SK-N-SH treated with all-trans-retinoic acid at 6 μM for 48 hours (cell line): ENCODE measurements around the gene B3GALT6.

ENCODE experiments used
- ATAC-seq: fragments of 200-7000 bp; cut with Tn5 transposase; 3 replicates; pipeline ENCODE4 v1.9.1; 2020; ENCODE audit warnings: mild to moderate bottlenecking, moderate library complexity
- ARNTL ChIP-seq: fragments of 450-650 bp; formaldehyde crosslinking; IDR thresholded peaks from 2 replicates; pipeline ENCODE4 v1.5.0; 2020; ENCODE audit warnings: low read depth, mild to moderate bottlenecking, moderate library complexity, borderline replicate concordance
- CSDC2 ChIP-seq: fragments of 250-450 bp; sonication (Bioruptor Pico); IDR thresholded peaks from 2 replicates; pipeline ENCODE4 v1.5.0; 2020; ENCODE audit warnings: mild to moderate bottlenecking, moderate library complexity
- ESRRG ChIP-seq: fragments of 250-450 bp; sonication (Bioruptor Pico); IDR thresholded peaks from 2 replicates; pipeline ENCODE4 v1.6.1; 2021; ENCODE audit warnings: mild to moderate bottlenecking
- GLIS3 ChIP-seq: fragments of 250-450 bp; sonication (Bioruptor Pico); IDR thresholded peaks from 2 replicates; pipeline ENCODE4 v1.5.0; 2020; ENCODE audit warnings: mild to moderate bottlenecking, moderate library complexity
- ISL1 ChIP-seq: fragments of 250-450 bp; sonication (Bioruptor Pico); IDR thresholded peaks from 2 replicates; pipeline ENCODE4 v2.1.2; 2022; ENCODE audit warnings: mild to moderate bottlenecking, moderate library complexity
- OSR1 ChIP-seq: fragments of 250-450 bp; sonication (Bioruptor Pico); IDR thresholded peaks from 2 replicates; pipeline ENCODE4 v1.8.0; 2022; ENCODE audit warnings: moderate library complexity, mild to moderate bottlenecking, inconsistent platforms
- PPARA ChIP-seq: fragments of 250-450 bp; sonication (Bioruptor Pico); IDR thresholded peaks from 2 replicates; pipeline ENCODE4 v1.5.0; 2020; ENCODE audit warnings: mild to moderate bottlenecking, borderline replicate concordance
- RARB ChIP-seq: fragments of 250-450 bp; sonication (Bioruptor Pico); IDR thresholded peaks from 2 replicates; pipeline ENCODE4 v1.8.0; 2021; ENCODE audit warnings: mild to moderate bottlenecking, moderate library complexity
- SNAI2 ChIP-seq: fragments of 250-450 bp; sonication (Bioruptor Pico); IDR thresholded peaks from 2 replicates; pipeline ENCODE4 v1.5.0; 2020; ENCODE audit warnings: mild to moderate bottlenecking, moderate library complexity
- TCF4 ChIP-seq: fragments of 250-450 bp; sonication (Bioruptor Pico); IDR thresholded peaks from 2 replicates; pipeline ENCODE4 v1.8.0; 2021; ENCODE audit warnings: mild to moderate bottlenecking, moderate library complexity, borderline replicate concordance
- ZC3H10 ChIP-seq: fragments of 250-450 bp; sonication (Bioruptor Pico); IDR thresholded peaks from 2 replicates; pipeline ENCODE4 v1.5.1; 2021; ENCODE audit warnings: mild to moderate bottlenecking, moderate library complexity
- ZFP30 ChIP-seq: fragments of 450-650 bp; formaldehyde crosslinking; IDR thresholded peaks from 2 replicates; pipeline ENCODE4 v1.5.0; 2022; ENCODE audit warnings: mild to moderate bottlenecking, moderate library complexity
- ZNF565 ChIP-seq: fragments of 450-650 bp; formaldehyde crosslinking; conservative IDR thresholded peaks from 2 replicates; pipeline ENCODE4 v1.5.0; 2020; ENCODE audit warnings: low read depth, mild to moderate bottlenecking, moderate library complexity
- ZNF70 ChIP-seq: fragments of 450-650 bp; formaldehyde crosslinking; IDR thresholded peaks from 2 replicates; pipeline ENCODE4 v1.5.0; 2020; ENCODE audit warnings: mild to moderate bottlenecking, moderate library complexity
- TF ChIP-seq, protein P1 (sequence below): fragments of 250-450 bp; sonication (Bioruptor Pico); IDR thresholded peaks from 2 replicates; pipeline ENCODE4 v1.8.0; 2021; ENCODE audit warnings: low read depth, mild to moderate bottlenecking, moderate library complexity, borderline replicate concordance
- TF ChIP-seq, protein P2 (sequence below): fragments of 250-450 bp; sonication (Bioruptor Pico); IDR thresholded peaks from 2 replicates; pipeline ENCODE4 v1.5.0; 2020; ENCODE audit warnings: mild to moderate bottlenecking, moderate library complexity
- TF ChIP-seq, protein P3 (sequence below): fragments of 250-450 bp; sonication (Bioruptor Pico); IDR thresholded peaks from 2 replicates; pipeline ENCODE4 v1.5.1; 2020; ENCODE audit warnings: low read depth, mild to moderate bottlenecking, moderate library complexity
- TF ChIP-seq, protein P4 (sequence below): fragments of 250-450 bp; sonication (Bioruptor Pico); IDR thresholded peaks from 2 replicates; pipeline ENCODE4 v1.5.1; 2021; ENCODE audit warnings: mild to moderate bottlenecking, moderate library complexity
- TF ChIP-seq, protein P5 (sequence below): fragments of 250-450 bp; sonication (Bioruptor Pico); IDR thresholded peaks from 2 replicates; pipeline ENCODE4 v1.8.0; 2020; ENCODE audit warnings: mild to moderate bottlenecking, moderate library complexity, borderline replicate concordance

B3GALT6 gene

DNA sequence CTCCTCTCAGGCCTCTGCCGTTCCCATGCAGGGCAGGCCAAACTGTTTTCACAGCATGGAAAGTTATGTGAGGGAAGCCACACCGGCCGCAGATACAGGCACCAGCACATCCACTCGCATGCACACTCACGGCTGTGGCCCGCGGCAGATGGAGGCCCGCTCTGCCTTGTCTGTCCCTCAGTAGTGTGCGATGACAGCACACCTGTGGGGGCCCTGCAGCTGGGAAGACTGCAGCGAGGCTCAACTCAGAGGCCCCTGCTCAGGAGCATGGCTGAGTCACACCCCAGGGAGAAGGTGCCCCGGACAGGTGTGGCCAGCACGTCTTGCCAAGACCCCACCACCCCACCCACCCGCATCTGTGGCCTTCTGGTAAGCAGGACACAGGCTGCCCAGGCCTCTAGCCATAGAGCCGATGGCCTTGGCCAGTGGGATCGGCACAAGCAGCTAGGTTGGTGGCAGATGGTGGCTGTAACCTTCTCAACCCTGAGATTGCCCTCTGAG lies 42.9 kb downstream of the B3GALT6 start:
- TF ChIP-seq ISL1 (CRISPR knock-in tag), result no peak
- TF ChIP-seq, protein P1, sequence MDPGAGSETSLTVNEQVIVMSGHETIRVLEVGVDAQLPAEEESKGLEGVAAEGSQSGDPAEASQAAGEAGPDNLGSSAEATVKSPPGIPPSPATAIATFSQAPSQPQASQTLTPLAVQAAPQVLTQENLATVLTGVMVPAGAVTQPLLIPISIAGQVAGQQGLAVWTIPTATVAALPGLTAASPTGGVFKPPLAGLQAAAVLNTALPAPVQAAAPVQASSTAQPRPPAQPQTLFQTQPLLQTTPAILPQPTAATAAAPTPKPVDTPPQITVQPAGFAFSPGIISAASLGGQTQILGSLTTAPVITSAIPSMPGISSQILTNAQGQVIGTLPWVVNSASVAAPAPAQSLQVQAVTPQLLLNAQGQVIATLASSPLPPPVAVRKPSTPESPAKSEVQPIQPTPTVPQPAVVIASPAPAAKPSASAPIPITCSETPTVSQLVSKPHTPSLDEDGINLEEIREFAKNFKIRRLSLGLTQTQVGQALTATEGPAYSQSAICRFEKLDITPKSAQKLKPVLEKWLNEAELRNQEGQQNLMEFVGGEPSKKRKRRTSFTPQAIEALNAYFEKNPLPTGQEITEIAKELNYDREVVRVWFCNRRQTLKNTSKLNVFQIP (CRISPR knock-in tag), result no peak
- TF ChIP-seq ZNF565 (CRISPR knock-in tag), result no peak
- no peak for TF ChIP-seq RARB (CRISPR knock-in tag)
- no peak for TF ChIP-seq ESRRG
- TF ChIP-seq, protein P2, sequence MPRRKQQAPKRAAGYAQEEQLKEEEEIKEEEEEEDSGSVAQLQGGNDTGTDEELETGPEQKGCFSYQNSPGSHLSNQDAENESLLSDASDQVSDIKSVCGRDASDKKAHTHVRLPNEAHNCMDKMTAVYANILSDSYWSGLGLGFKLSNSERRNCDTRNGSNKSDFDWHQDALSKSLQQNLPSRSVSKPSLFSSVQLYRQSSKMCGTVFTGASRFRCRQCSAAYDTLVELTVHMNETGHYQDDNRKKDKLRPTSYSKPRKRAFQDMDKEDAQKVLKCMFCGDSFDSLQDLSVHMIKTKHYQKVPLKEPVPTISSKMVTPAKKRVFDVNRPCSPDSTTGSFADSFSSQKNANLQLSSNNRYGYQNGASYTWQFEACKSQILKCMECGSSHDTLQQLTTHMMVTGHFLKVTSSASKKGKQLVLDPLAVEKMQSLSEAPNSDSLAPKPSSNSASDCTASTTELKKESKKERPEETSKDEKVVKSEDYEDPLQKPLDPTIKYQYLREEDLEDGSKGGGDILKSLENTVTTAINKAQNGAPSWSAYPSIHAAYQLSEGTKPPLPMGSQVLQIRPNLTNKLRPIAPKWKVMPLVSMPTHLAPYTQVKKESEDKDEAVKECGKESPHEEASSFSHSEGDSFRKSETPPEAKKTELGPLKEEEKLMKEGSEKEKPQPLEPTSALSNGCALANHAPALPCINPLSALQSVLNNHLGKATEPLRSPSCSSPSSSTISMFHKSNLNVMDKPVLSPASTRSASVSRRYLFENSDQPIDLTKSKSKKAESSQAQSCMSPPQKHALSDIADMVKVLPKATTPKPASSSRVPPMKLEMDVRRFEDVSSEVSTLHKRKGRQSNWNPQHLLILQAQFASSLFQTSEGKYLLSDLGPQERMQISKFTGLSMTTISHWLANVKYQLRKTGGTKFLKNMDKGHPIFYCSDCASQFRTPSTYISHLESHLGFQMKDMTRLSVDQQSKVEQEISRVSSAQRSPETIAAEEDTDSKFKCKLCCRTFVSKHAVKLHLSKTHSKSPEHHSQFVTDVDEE (CRISPR knock-in tag), result no peak
- TF ChIP-seq PPARA, result no peak
- no peak for TF ChIP-seq GLIS3
- no peak for TF ChIP-seq ZNF70 (CRISPR knock-in tag)
- TF ChIP-seq, protein P3, sequence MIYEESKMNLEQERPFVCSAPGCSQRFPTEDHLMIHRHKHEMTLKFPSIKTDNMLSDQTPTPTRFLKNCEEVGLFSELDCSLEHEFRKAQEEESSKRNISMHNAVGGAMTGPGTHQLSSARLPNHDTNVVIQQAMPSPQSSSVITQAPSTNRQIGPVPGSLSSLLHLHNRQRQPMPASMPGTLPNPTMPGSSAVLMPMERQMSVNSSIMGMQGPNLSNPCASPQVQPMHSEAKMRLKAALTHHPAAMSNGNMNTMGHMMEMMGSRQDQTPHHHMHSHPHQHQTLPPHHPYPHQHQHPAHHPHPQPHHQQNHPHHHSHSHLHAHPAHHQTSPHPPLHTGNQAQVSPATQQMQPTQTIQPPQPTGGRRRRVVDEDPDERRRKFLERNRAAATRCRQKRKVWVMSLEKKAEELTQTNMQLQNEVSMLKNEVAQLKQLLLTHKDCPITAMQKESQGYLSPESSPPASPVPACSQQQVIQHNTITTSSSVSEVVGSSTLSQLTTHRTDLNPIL (CRISPR knock-in tag), result no peak
- no peak for TF ChIP-seq OSR1 (CRISPR knock-in tag)
- no peak for TF ChIP-seq ARNTL
- TF ChIP-seq ZC3H10 (CRISPR knock-in tag), result no peak
- TF ChIP-seq SNAI2 (CRISPR knock-in tag), result no peak
- no peak for TF ChIP-seq CSDC2 (CRISPR knock-in tag)
- TF ChIP-seq ZFP30 (CRISPR knock-in tag), result no peak
- ATAC-seq, result no peak

DNA sequence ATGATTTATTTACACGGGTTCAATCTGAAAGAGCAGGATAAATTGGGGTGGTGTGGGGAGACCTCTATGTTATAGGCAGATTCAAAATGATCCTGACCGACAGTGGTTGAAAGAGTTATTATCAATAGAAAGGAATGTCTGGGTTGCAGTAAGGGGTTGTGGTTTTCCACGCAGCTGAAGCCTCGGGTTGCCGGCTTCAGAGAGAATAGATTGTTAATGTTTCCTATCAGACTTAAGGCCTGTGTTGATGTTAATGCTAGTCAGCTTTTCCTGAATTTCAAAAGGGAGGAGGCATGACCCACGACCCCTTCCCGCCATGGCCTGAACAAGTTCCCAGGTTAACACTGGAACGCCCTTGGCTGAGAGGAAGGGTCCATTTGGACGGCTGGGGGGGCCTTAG lies 43.8 kb downstream of the B3GALT6 start:
- ATAC-seq, result no peak
- TF ChIP-seq ESRRG (no peak), PPARA (no peak), OSR1 (CRISPR knock-in tag) (no peak), GLIS3 (no peak), ISL1 (CRISPR knock-in tag) (no peak), TCF4 (CRISPR knock-in tag) (no peak), ARNTL (no peak), CSDC2 (CRISPR knock-in tag) (no peak)
- TF ChIP-seq, protein P1 (CRISPR knock-in tag), result no peak
- TF ChIP-seq, protein P2 (CRISPR knock-in tag), result no peak
- TF ChIP-seq, protein P3 (CRISPR knock-in tag), result no peak
- TF ChIP-seq, protein P4, sequence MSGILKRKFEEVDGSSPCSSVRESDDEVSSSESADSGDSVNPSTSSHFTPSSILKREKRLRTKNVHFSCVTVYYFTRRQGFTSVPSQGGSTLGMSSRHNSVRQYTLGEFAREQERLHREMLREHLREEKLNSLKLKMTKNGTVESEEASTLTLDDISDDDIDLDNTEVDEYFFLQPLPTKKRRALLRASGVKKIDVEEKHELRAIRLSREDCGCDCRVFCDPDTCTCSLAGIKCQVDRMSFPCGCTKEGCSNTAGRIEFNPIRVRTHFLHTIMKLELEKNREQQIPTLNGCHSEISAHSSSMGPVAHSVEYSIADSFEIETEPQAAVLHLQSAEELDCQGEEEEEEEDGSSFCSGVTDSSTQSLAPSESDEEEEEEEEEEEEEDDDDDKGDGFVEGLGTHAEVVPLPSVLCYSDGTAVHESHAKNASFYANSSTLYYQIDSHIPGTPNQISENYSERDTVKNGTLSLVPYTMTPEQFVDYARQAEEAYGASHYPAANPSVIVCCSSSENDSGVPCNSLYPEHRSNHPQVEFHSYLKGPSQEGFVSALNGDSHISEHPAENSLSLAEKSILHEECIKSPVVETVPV, result no peak
- TF ChIP-seq, protein P5, sequence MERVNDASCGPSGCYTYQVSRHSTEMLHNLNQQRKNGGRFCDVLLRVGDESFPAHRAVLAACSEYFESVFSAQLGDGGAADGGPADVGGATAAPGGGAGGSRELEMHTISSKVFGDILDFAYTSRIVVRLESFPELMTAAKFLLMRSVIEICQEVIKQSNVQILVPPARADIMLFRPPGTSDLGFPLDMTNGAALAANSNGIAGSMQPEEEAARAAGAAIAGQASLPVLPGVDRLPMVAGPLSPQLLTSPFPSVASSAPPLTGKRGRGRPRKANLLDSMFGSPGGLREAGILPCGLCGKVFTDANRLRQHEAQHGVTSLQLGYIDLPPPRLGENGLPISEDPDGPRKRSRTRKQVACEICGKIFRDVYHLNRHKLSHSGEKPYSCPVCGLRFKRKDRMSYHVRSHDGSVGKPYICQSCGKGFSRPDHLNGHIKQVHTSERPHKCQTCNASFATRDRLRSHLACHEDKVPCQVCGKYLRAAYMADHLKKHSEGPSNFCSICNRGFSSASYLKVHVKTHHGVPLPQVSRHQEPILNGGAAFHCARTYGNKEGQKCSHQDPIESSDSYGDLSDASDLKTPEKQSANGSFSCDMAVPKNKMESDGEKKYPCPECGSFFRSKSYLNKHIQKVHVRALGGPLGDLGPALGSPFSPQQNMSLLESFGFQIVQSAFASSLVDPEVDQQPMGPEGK (CRISPR knock-in tag), result no peak
